ENCODE data around the gene GHRH.

The GHRH gene

DNA sequence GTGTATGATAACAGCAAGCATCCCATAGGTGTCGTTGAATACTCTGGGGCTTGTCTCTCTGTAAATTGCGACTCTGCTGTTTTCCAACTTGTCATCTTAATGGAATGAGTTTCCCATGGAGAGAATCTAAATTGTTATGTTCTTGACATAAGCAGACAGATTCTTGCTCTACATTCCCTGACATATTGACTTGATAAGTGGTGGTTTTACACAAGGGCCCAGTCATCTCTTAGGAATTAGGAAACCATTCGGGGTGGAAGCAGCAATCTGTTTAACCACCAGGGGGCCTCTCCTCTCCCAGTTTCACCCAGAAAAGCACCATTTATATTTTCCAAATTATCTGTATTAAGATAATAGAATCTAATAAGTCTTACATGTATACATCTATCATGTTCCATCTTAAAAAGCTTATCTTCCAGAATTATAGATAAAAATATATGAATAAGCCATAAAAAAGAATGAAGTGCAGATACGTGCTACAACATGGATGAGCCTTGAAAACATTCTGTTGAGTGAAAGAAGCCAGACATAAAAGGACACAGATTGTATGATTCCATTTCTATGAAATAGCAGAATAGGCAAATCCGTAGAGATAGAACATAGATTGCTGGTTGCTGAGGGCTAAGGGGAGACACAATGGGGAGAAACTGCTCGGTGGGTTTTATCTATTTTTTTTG lies 59.2 kb downstream of the GHRH start:
- DNase-seq, result no peak

DNA sequence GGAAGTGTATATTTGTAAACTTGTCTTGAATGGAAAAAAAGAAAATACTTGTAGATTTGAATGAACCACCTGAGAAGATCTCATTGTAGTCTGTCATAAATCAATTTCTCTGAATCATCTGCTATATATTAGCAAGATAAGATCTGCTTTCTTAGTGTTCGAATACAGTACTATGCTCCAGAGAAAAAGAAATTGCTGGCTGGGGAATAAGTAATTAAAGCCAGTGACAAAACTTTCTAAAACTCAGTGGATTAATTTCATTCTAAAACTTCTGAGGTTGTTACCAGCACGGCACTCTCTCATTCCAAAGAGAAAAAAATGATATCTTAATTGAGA lies 59.8 kb downstream of the GHRH start:
- DNase-seq, result no peak

All from NCI-H1092 (cell line).